T-helper 2 cell treated with Interferon-gamma antibody and Interleukin-4, amounts not matched to agents 5 μg/mL and 100 μg/mL, for 36 hours (primary cell): ENCODE data around the gene PHACTR2.

Experiments
- DNase-seq: peaks from one replicate; pipeline ENCODE4 v3.0.0; 2021; ENCODE audit warnings: low spot score
- H3K27ac Mint-ChIP-seq: one replicate; pipeline ENCODE4 v1.8.0; 2021; ENCODE audit warnings: mild to moderate bottlenecking, mixed read lengths
- H3K27me3 Mint-ChIP-seq: one replicate; pipeline ENCODE4 v1.8.0; 2021; ENCODE audit warnings: low read depth, mixed read lengths
- H3K36me3 Mint-ChIP-seq: one replicate; pipeline ENCODE4 v1.8.0; 2021; ENCODE audit warnings: low read depth, mixed read lengths
- H3K4me1 Mint-ChIP-seq: one replicate; pipeline ENCODE4 v1.8.0; 2021; ENCODE audit warnings: low read depth, mixed read lengths
- H3K4me3 Mint-ChIP-seq: one replicate; pipeline ENCODE4 v1.8.0; 2022; ENCODE audit warnings: mild to moderate bottlenecking, moderate library complexity, mixed read lengths
- H3K9me3 Mint-ChIP-seq: one replicate; pipeline ENCODE4 v1.8.0; 2021; ENCODE audit warnings: mixed read lengths

PHACTR2 gene

GRCh38 chr6:143684486-143684885 lies 6.7 kb downstream of the PHACTR2 start:
- no peak for DNase-seq
- Mint-ChIP-seq H3K27ac (no peak overlapping the region), H3K36me3 (peaks cover 11% of the 10 kb centered on the region), H3K4me1 (no peaks in the 10 kb centered on the region), H3K9me3 (peaks cover 19% of the 10 kb centered on the region), H3K4me3 (no peak overlapping the region), H3K27me3 (peaks cover 21% of the 10 kb centered on the region)

- H3K4me3 Mint-ChIP-seq = no peak overlapping the region
- H3K9me3 Mint-ChIP-seq = peaks cover 19% of the 10 kb centered on the region
- H3K4me1 Mint-ChIP-seq = peaks cover 5% of the 10 kb centered on the region
- DNase-seq = no peak
- H3K27ac Mint-ChIP-seq = no peak overlapping the region
- H3K27me3 Mint-ChIP-seq = peaks cover 11% of the 10 kb centered on the region
- peaks cover 11% of the 10 kb centered on the region for H3K36me3 Mint-ChIP-seq
Measured at GRCh38 chr6:143685653-143686052, 7.9 kb downstream of the PHACTR2 start.

- Mint-ChIP-seq H3K27me3 (no peaks in the 10 kb centered on the region), H3K9me3 (peaks cover 5% of the 10 kb centered on the region), H3K4me3 (no peak overlapping the region), H3K27ac (no peak overlapping the region), H3K36me3 (peaks cover 4% of the 10 kb centered on the region), H3K4me1 (peaks cover 5% of the 10 kb centered on the region)
- no peak for DNase-seq
Measured at GRCh38 chr6:143687591-143687990, 9.8 kb downstream of the PHACTR2 start.

- no peaks in the 10 kb centered on the region for H3K9me3 Mint-ChIP-seq
- no peaks in the 10 kb centered on the region for H3K27me3 Mint-ChIP-seq
- no peak overlapping the region for H3K27ac Mint-ChIP-seq
- no peak overlapping the region for H3K4me3 Mint-ChIP-seq
- no peaks in the 10 kb centered on the region for H3K36me3 Mint-ChIP-seq
- no peak for DNase-seq
- peaks cover 5% of the 10 kb centered on the region for H3K4me1 Mint-ChIP-seq
Measured at GRCh38 chr6:143688681-143689080, 10.9 kb downstream of the PHACTR2 start.

- no peak for DNase-seq
- no peak overlapping the region for H3K27ac Mint-ChIP-seq
- H3K4me1 Mint-ChIP-seq = peaks cover 9% of the 10 kb centered on the region
- no peak overlapping the region for H3K4me3 Mint-ChIP-seq
- H3K27me3 Mint-ChIP-seq = no peaks in the 10 kb centered on the region
- no peaks in the 10 kb centered on the region for H3K36me3 Mint-ChIP-seq
- no peaks in the 10 kb centered on the region for H3K9me3 Mint-ChIP-seq
Measured at GRCh38 chr6:143689852-143690251, 12.1 kb downstream of the PHACTR2 start.

- Mint-ChIP-seq H3K27ac (no peak overlapping the region), H3K27me3 (no peaks in the 10 kb centered on the region)
Measured at GRCh38 chr6:143691155-143691554, 13.4 kb downstream of the PHACTR2 start.

GRCh38 chr6:143691900-143692636 lies 14.3 kb downstream of the PHACTR2 start:
- peaks cover 13% of the 10 kb centered on the region for H3K4me1 Mint-ChIP-seq
- no peaks in the 10 kb centered on the region for H3K36me3 Mint-ChIP-seq
- no peak overlapping the region for H3K27ac Mint-ChIP-seq
- H3K27me3 Mint-ChIP-seq = no peaks in the 10 kb centered on the region
- H3K4me3 Mint-ChIP-seq = no peak overlapping the region
- H3K9me3 Mint-ChIP-seq = no peaks in the 10 kb centered on the region
- no peak for DNase-seq

More at GRCh38 chr6:143691155-143691554, 13.4 kb downstream of the PHACTR2 start:
- no peaks in the 10 kb centered on the region for H3K36me3 Mint-ChIP-seq
- H3K4me1 Mint-ChIP-seq = peaks cover 13% of the 10 kb centered on the region
- H3K9me3 Mint-ChIP-seq = no peaks in the 10 kb centered on the region
- no peak for DNase-seq
- H3K4me3 Mint-ChIP-seq = no peak overlapping the region

GRCh38 chr6:143692696-143693095 lies 14.9 kb downstream of the PHACTR2 start:
- DNase-seq = no peak
- Mint-ChIP-seq H3K27me3 (no peaks in the 10 kb centered on the region), H3K4me1 (peaks cover 13% of the 10 kb centered on the region), H3K4me3 (no peak overlapping the region), H3K27ac (no peak overlapping the region), H3K36me3 (no peaks in the 10 kb centered on the region), H3K9me3 (no peaks in the 10 kb centered on the region)

- Mint-ChIP-seq H3K4me1 (peaks cover 16% of the 10 kb centered on the region), H3K27me3 (no peaks in the 10 kb centered on the region), H3K36me3 (no peaks in the 10 kb centered on the region), H3K4me3 (no peak overlapping the region), H3K9me3 (no peaks in the 10 kb centered on the region), H3K27ac (no peak overlapping the region)
- no peak for DNase-seq
Measured at GRCh38 chr6:143694013-143694412, 16.2 kb downstream of the PHACTR2 start.

GRCh38 chr6:143694560-143694959 lies 16.8 kb downstream of the PHACTR2 start:
- no peak overlapping the region for H3K27ac Mint-ChIP-seq
- peaks cover 17% of the 10 kb centered on the region for H3K4me1 Mint-ChIP-seq
- no peaks in the 10 kb centered on the region for H3K9me3 Mint-ChIP-seq
- H3K4me3 Mint-ChIP-seq = no peak overlapping the region
- DNase-seq = peak; percentile 5
- H3K27me3 Mint-ChIP-seq = no peaks in the 10 kb centered on the region
- H3K36me3 Mint-ChIP-seq = no peaks in the 10 kb centered on the region

- H3K27ac Mint-ChIP-seq = no peak overlapping the region
- H3K4me1 Mint-ChIP-seq = peaks cover 13% of the 10 kb centered on the region
- H3K9me3 Mint-ChIP-seq = no peaks in the 10 kb centered on the region
Measured at GRCh38 chr6:143695130-143695968, 17.6 kb downstream of the PHACTR2 start.

GRCh38 chr6:143695969-143696663 lies 18.4 kb downstream of the PHACTR2 start:
- peaks cover 13% of the 10 kb centered on the region for H3K4me1 Mint-ChIP-seq
- no peak overlapping the region for H3K27ac Mint-ChIP-seq
- no peak overlapping the region for H3K4me3 Mint-ChIP-seq
- no peaks in the 10 kb centered on the region for H3K9me3 Mint-ChIP-seq
- no peaks in the 10 kb centered on the region for H3K27me3 Mint-ChIP-seq
- no peaks in the 10 kb centered on the region for H3K36me3 Mint-ChIP-seq
- DNase-seq = no peak

More at GRCh38 chr6:143695130-143695968, 17.6 kb downstream of the PHACTR2 start:
- H3K4me3 Mint-ChIP-seq = no peak overlapping the region
- H3K27me3 Mint-ChIP-seq = no peaks in the 10 kb centered on the region
- H3K36me3 Mint-ChIP-seq = no peaks in the 10 kb centered on the region
- DNase-seq = no peak

- DNase-seq = no peak
- Mint-ChIP-seq H3K9me3 (no peaks in the 10 kb centered on the region), H3K27ac (no peak overlapping the region), H3K4me3 (no peak overlapping the region), H3K27me3 (no peaks in the 10 kb centered on the region), H3K4me1 (peaks cover 13% of the 10 kb centered on the region), H3K36me3 (no peaks in the 10 kb centered on the region)
Measured at GRCh38 chr6:143696664-143697000, 18.9 kb downstream of the PHACTR2 start.
